Amygdala (tissue), 56 donors: ENCODE measurements around the gene CDC25B.

Experiments
- DNase-seq, 56 donors: peaks; one replicate each; lab custom pipeline; 2025; lab: John Stamatoyannopoulos, UW

Gene CDC25B

GRCh38 chr20:3801846-3802245, 5.7 kb downstream of the CDC25B start:
- no peak for DNase-seq

DNA sequence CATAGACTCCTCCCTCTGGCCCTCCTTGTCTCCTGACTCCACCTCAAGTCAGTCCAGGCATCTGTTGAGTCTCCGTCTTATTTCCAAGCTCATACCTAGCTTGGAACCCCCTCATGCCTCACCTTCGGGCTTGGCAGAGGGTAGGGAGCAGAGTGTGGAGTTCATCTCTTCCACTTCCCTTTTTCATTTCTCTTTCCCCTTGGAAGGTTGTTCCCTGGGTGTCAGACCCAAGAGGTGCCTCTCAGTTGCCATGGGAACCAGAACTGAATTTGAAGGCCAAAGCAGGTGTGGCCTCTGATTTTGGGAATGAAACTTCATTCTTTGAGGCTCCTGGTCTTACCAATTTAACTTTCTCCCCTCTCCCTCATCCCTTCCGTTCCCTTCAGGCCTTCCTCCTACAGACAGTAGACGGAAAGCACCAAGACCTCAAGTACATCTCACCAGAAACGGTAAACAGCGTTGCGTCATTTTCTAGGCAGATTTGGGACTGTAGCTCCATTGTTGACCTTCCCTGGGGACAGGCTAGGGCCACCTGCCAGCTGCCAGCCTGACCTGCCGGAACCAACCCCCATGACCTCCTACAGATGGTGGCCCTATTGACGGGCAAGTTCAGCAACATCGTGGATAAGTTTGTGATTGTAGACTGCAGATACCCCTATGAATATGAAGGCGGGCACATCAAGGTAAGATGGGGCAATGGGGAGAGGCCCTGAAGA, 6.6 kb downstream of the CDC25B start:
- DNase-seq = no peak

DNA sequence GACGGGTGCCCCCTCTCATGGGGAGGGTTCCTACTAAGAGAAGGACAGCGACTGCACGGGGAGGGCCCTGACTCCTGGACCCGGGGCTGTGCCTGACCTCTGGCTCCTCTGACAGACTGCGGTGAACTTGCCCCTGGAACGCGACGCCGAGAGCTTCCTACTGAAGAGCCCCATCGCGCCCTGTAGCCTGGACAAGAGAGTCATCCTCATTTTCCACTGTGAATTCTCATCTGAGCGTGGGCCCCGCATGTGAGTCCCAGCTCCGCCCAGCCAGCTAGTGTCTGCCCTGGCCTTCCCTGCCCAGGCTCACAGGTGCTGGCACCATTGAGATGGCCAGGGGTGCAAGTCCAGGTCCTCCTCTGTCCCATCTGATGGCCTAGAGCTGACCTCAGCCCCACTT, 7.2 kb downstream of the CDC25B start:
- DNase-seq = no peak

GRCh38 chr20:3803854-3804253, 7.7 kb downstream of the CDC25B start:
- no peak for DNase-seq

- DNase-seq = no peak
Measured at GRCh38 chr20:3804254-3804751, 8.2 kb downstream of the CDC25B start.

DNA sequence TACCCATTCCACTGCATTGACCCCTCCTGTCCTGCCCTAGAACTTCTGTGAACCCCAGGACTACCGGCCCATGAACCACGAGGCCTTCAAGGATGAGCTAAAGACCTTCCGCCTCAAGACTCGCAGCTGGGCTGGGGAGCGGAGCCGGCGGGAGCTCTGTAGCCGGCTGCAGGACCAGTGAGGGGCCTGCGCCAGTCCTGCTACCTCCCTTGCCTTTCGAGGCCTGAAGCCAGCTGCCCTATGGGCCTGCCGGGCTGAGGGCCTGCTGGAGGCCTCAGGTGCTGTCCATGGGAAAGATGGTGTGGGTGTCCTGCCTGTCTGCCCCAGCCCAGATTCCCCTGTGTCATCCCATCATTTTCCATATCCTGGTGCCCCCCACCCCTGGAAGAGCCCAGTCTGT, 8.7 kb downstream of the CDC25B start:
- no peak for DNase-seq

- no peak for DNase-seq
Measured at GRCh38 chr20:3808544-3808943, 12.4 kb downstream of the CDC25B start.

DNA sequence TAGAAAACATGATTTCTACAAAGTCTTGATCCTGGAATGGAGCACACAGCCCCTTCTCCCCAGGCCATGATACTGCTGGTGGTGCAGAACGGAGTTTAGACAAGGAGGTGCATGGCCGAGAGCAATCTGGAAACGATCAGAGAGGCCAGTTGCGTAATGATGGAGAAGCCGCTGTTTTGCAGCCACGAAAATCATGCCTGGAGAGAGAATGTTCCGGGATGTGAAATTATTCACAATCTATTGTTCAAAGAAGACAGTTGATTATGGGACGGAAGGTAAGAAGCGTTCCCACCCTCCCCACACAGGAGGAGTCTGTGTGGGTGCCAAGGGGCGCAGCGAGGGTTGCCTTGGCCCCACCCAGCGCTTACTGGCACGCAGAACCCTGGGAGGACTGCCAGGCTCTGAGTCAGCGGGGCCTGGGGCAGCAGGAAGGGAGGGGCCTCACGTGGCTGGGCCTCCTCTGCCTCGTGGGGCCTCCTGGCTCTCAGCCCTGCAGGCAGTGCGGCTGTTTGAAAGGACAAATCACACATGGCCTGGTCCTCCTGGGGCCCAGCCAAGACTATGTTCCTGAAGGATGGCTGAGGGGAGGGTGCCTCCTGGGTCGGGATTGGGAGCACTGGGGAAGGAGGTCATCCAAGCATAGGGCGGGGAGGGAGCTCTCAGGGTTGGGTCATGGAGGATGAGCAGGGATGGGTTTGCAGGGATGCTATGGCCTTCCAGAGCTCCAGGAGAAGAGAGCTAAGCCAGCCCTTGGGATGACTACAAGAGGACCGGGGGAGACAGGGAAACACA, 15.6 kb downstream of the CDC25B start:
- peak; percentile 80 to 99 (median 94) for DNase-seq

GRCh38 chr20:3812259-3812681, 16.2 kb downstream of the CDC25B start:
- no peak for DNase-seq

GRCh38 chr20:3812975-3813847, 17.1 kb downstream of the CDC25B start:
- DNase-seq = no peak

DNA sequence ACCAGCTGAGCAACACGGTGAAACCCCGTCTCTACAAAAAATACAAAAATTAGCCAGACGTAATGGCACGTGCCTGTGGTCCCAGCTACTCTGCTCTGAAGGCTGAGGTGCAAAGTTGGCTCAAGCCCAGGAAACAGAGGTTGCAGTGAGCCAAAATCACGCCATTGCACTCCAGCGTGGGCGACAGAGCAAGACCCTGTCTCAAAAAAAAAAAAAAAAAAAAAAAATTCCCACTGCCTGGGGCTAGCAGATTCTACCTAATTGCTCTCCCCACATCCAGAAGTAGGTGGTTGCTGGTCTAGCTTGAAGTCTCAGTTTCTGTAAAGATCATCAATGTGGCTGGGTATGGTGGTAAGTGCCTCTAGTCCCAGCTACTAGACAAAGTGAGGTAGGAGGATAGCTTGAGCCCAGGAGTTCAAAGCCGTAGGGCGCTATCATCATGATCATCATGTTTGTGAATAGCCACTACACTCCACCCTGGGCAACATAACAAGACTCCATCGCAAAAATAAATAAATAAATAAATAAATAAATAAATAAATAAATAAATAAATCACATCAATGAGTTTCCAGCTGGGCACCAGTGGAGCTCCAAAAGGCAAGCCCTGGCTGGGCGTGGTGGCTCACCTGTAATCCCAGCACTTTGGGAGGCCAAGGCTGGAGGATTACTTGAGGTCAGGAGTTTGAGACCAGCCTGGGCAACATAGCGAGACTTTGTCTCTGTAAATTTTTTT, 17.9 kb downstream of the CDC25B start:
- DNase-seq = no peak

DNA sequence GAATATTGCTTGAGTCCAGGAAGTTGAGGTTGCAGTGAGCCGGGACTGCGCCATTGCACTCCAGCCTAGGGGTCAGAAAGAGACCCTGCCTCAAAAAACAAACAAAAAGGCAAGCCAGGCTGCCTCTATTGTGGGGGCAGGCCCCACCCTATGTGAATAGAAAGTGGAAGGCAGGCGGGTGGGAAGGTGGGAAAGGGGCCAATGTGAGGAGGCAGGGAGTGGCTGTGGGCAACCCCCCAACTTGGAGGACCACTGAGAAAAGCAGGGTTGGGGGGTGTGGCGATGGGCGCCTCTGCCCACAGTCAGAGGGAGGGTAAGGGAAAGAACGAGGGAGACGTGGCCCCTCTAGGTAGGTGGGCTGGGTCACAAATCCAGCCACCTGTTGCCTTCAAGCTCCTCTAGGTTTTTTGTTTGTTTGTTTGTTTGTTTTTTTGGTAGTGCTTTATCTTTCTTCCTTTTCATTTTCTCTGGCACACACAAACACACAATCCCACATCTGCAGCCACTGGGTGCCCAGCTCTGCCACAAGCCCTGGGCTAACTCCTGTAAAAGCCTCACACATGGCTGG, 18.9 kb downstream of the CDC25B start:
- no peak for DNase-seq

GRCh38 chr20:3815703-3816315, 19.7 kb downstream of the CDC25B start:
- no peak for DNase-seq

DNA sequence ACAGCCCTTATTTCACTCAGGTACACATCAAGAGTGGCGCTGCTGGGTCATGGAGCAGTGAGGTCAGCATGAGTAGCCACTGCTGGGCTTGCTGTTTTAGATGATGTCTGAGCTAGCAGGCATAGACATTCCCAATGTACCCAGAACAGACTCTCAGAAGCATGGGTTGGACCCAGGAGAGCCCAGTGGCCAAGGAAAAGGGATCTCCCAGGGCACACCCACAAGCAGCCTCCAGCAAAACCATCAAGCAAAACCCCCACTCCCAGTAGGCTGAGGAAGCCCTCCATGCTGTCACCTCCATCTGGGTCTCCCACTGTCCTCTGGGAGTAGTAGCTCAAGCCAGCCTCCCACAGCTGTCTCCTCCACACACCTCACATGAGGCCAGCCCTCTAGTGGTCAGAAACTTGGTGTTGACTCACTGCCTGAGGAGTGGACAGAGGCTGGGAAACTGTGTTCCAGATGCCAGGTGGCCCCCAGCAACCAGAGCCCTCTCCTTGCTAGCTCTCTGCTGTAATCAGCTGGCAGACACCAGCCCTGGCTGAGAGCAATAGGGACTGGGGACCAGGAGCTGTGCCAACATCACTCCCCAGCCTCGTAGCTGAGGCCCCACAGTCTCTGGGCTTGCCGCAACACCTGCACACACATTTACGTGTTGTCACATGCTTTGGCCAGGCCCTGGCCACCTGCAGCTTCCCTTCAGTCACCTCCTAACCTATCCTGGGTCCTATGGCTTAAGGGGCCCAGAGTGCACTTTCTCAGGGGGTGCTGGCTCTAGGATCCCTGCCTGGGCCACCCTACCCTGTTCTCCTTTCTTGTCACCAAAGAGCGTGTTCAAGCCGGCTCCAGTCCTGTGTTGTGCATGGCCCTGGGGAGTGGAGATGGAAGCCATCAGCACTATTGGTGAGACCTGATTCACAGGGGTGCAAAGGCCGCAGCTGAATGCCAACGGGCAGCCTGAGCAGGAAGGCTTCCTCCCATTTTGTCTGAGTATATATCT, 22.3 kb downstream of the CDC25B start:
- DNase-seq = peak in 23 of 56 donors; percentile 10 to 57 (median 29)

GRCh38 chr20:3819411-3820047, 23.4 kb downstream of the CDC25B start:
- no peak for DNase-seq

DNA sequence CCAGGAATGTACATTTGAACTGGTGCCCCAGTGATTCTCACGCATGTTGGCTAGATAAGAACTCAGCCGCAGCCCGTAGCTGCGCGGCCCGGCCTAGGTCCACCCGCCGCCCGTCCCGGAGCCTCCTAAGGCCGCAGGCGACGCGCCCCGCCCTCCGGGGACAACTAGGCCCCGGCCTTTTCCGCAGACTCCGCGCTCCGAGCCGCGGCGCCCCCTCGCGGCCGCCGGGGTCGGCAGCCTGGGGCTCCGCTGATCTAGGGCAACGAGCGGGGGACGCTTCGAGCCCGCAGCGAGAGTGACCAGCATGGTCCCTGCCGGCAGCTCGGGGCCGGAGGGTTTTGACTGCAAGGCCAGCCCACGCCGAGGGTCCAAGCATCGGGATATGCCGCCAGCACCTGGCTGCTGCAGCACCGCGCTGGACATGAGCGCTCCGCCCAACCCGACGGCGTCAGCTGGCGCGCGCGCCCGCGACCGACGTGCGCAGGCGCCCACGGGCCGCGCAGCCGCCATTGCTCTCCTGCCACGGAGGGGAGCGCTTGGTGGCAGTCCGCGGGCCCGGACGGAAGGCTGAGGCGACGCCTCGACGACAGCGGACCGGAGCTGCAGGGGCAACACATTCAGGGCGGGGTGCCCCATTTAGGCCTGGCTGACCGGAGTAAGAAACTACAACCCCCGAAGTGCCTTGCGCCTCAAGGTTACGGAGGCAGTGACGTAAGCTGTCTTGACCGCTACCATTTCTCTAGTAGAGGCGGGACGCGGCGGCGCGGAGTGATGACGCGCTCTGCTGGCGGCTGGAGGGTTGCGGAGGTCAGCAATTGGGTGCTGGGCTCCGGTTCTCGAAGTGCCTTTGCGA, 24.2 kb downstream of the CDC25B start, which contains the start of gene AP5S1:
Gene AP5S1, plus strand, starts transcription at position 500 of the 853 bp plus-strand sequence. CDS start 1,571 bp downstream, outside the sequence.
- DNase-seq = peak; percentile 75 to 99 (median 94)
